GM12892 (cell line): ENCODE data around the gene SLC10A3.

Source experiments
- POLR2A ChIP-seq: IDR thresholded peaks from 2 replicates; pipeline ENCODE4 v1.6.1; 2011; ENCODE audit warnings: low read depth, low read length, control low read depth
- POLR2AphosphoS5 ChIP-seq: IDR thresholded peaks from 2 replicates; pipeline ENCODE4 v1.6.1; 2011; ENCODE audit warnings: low read depth, low read length, control low read depth
- TAF1 ChIP-seq: IDR thresholded peaks from 2 replicates; pipeline ENCODE4 v1.6.1; 2011; ENCODE audit warnings: low read depth, mild to moderate bottlenecking, control low read depth, low read length, borderline replicate concordance

GRCh38 chrX:154471839-154472684 is 18.4 kb downstream of the SLC10A3 start:
- TF ChIP-seq POLR2A (no peak), POLR2AphosphoS5 (no peak), TAF1 (no peak)
